Liver (tissue), 9 donors: ENCODE measurements around the gene SORCS2. TPM values are rescaled to one million over a fixed set of nuclear protein-coding genes. Genes with fewer than 3 reads are reported as not detected.

ENCODE experiments used
- DNase-seq: peaks from one replicate; pipeline ENCODE4 v3.0.0-alpha.2; 2017; ENCODE audit warnings: low spot score
- H3K27ac ChIP-seq, 2 donors: one replicate each; pipeline ENCODE4 v1.7.0; 2013; ENCODE audit warnings: inconsistent platforms in 2 of 2, low read length in 2 of 2, control low read depth in 1 of 2, low read depth in 1 of 2, mild to moderate bottlenecking in 1 of 2
- H3K27me3 ChIP-seq, 4 donors: one replicate each; pipeline versions ENCODE4 v1.6.1 to v1.7.0; 2013; ENCODE audit warnings: low read length in 3 of 4, inconsistent platforms in 1 of 4, mild to moderate bottlenecking in 1 of 4, moderate library complexity in 1 of 4; ENCODE audit not compliant: control insufficient read depth in 4 of 4, insufficient read depth in 4 of 4
- H3K36me3 ChIP-seq, 4 donors: one replicate each; pipeline versions ENCODE4 v1.6.1 to v1.7.0; 2013; ENCODE audit warnings: low read length in 3 of 4, mild to moderate bottlenecking in 3 of 4, low read depth in 1 of 4, moderate library complexity in 1 of 4; ENCODE audit not compliant: control insufficient read depth in 4 of 4, insufficient read depth in 3 of 4
- H3K4me1 ChIP-seq, 4 donors: one replicate each; pipeline versions ENCODE4 v1.6.1 to v1.7.0; 2013; ENCODE audit warnings: low read length in 3 of 4, mild to moderate bottlenecking in 3 of 4, moderate library complexity in 1 of 4; ENCODE audit not compliant: control insufficient read depth in 4 of 4, insufficient read depth in 4 of 4
- H3K4me3 ChIP-seq, 3 donors: one replicate each; pipeline versions ENCODE4 v1.6.1 to v1.7.0; 2013; ENCODE audit warnings: low read length in 3 of 3, control low read depth in 1 of 3, low read depth in 1 of 3, mild to moderate bottlenecking in 1 of 3
- H3K9ac ChIP-seq, 2 donors: one replicate each; pipeline ENCODE4 v1.7.0; 2013; ENCODE audit warnings: low read length in 2 of 2, mild to moderate bottlenecking in 2 of 2, moderate library complexity in 2 of 2, control low read depth in 1 of 2, low read depth in 1 of 2
- H3K9me3 ChIP-seq, 4 donors: one replicate each; pipeline versions ENCODE4 v1.6.1 to v1.7.0; 2013; ENCODE audit warnings: low read length in 3 of 4; ENCODE audit not compliant: control insufficient read depth in 4 of 4
- EGR1 ChIP-seq, 2 donors: IDR thresholded peaks; 2 replicates each; pipeline ENCODE4 v1.6.1; 2016 to 2018; ENCODE audit warnings: antibody characterized with exemption in 2 of 2, low read depth in 2 of 2
- FOXA1 ChIP-seq: IDR thresholded peaks from 2 replicates; pipeline ENCODE4 v1.6.1; 2016; ENCODE audit warnings: antibody characterized with exemption
- GABPA ChIP-seq, 2 donors: IDR thresholded peaks in 1 of 2; conservative IDR thresholded peaks in 1 of 2; 2 replicates each; pipeline ENCODE4 v1.6.1; 2016; ENCODE audit warnings: antibody characterized with exemption in 2 of 2, mild to moderate bottlenecking in 1 of 2, moderate library complexity in 1 of 2
- HNF4A ChIP-seq, 2 donors: conservative IDR thresholded peaks; 2 replicates each; pipeline ENCODE4 v1.6.1; 2016; ENCODE audit warnings: antibody characterized with exemption in 2 of 2, mild to moderate bottlenecking in 2 of 2
- RAD21 ChIP-seq, 2 donors: IDR thresholded peaks; 2 replicates each; pipeline ENCODE4 v1.6.1; 2016; ENCODE audit warnings: antibody characterized with exemption in 2 of 2, mild to moderate bottlenecking in 2 of 2
- RXRA ChIP-seq, 2 donors: IDR thresholded peaks; 2 replicates each; pipeline ENCODE4 v1.6.1; 2017 to 2018; ENCODE audit warnings: antibody characterized with exemption in 2 of 2, mild to moderate bottlenecking in 1 of 2
- SP1 ChIP-seq: IDR thresholded peaks from 2 replicates; pipeline ENCODE4 v1.6.1; 2018; ENCODE audit warnings: antibody characterized with exemption, mild to moderate bottlenecking
- WGBS: extraction: QIAGEN DNeasy Blood & Tissue Kit; methylation state at CpG from one replicate; pipeline ENCODE4 v1.1.7; 2013; 5-methylcytosine and 5-hydroxymethylcytosine counted together
- polyA plus RNA-seq, 2 donors: library from polyadenylated mRNA; stranded (reverse) in 1 of 2; unstranded in 1 of 2; fragments of 200-250 nt in 1 of 2; fragments of >200 nt in 1 of 2; fragmentation: Nextera tagmentation in 1 of 2; extraction: Ambion mirVana in 1 of 2; gene quantifications; one replicate each; pipeline versions ENCODE4 v1.2.1 to v1.2.3, GENCODE V29; 2013 to 2015
- total RNA-seq, 2 donors: library from RNA; depleted of rRNA; stranded (reverse); fragments of >200 nt; gene quantifications; one replicate each; pipeline ENCODE4 v1.2.3, GENCODE V29; 2014
- TF ChIP-seq, protein P1 (sequence below): IDR thresholded peaks from 2 replicates; pipeline ENCODE4 v1.6.1; 2016; ENCODE audit warnings: antibody characterized with exemption
- TF ChIP-seq, protein P2 (sequence below): IDR thresholded peaks from 2 replicates; pipeline ENCODE4 v1.6.1; 2016; ENCODE audit warnings: antibody characterized with exemption
- TF ChIP-seq, protein P3 (sequence below): IDR thresholded peaks from 2 replicates; pipeline ENCODE4 v1.6.1; 2016; ENCODE audit warnings: antibody characterized with exemption, mild to moderate bottlenecking
- TF ChIP-seq, protein P4 (sequence below): fragments of 150-350 bp; IDR thresholded peaks from 2 replicates; pipeline ENCODE4 v1.5.1; 2017; ENCODE audit warnings: improper control_type of control experiment, low read depth, low read length; ENCODE audit not compliant: missing input control
- donor health status: healthy.
- donor health status: healthy.
- donor health status: healthy.
- donor health status: healthy.
- donor health status: healthy.

The SORCS2 gene
- total and polyA plus RNA-seq, 4 donors: 0.10 to 1.4 (median 0.92) TPM

DNA sequence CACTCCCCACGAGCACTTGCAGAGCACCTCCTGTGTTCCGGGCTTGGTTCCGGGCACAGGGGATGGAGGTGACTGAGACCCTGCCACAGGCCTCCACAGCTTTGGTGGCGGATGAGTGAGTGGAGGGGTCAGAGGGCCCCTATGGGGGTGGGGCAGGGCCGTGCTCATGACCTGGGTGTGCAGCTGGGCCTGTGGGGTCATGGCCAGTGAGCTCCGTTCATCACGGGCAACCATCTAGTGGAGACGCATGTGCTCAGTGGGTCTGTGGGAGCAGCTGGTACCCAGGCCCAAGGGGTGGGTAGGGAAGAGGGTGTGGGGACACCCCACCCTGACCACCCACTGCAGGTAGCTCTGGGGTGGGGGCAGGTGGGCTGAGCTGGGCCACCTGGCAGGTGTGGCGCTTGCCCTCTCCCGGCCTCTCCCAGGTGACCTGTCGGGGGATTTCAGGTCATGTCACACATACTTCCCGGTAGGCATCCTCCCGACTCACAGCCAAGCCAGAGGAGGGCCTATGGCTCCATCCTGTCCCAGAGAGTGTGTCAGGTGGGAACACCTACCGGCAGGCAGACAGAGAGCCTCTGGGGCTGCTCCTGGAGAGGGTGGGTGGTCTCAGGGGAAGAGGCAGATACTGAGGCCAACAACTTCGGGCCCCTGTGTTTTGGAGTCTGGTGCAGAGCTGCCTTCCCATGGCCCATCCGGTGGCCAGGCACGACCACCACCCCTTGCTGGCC, 238.8 kb downstream of the SORCS2 start:
- Histone ChIP-seq H3K27ac (no peak overlapping the region), H3K4me1 (no peaks in the 10 kb centered on the region), H3K9ac (no peak overlapping the region), H3K4me3 (no peak overlapping the region), H3K36me3 (no peaks in the 10 kb centered on the region), H3K9me3 (no peaks in the 10 kb centered on the region), H3K27me3 (no peaks in the 10 kb centered on the region)
- DNase-seq: no peak
- 90% methylated on average over 17 of the region's 17 CpGs for WGBS
- TF ChIP-seq EGR1 (IDR thresholded peaks at IDR 0.05; ENCODE audit: low read depth in 2 of 2): no peak
- no peak for TF ChIP-seq HNF4A (conservative IDR thresholded peaks at IDR 0.05)
- TF ChIP-seq SP1: no peak
- TF ChIP-seq RXRA (IDR thresholded peaks at IDR 0.05): no peak
- TF ChIP-seq, protein P1, sequence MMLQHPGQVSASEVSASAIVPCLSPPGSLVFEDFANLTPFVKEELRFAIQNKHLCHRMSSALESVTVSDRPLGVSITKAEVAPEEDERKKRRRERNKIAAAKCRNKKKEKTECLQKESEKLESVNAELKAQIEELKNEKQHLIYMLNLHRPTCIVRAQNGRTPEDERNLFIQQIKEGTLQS: no peak
- TF ChIP-seq, protein P2, sequence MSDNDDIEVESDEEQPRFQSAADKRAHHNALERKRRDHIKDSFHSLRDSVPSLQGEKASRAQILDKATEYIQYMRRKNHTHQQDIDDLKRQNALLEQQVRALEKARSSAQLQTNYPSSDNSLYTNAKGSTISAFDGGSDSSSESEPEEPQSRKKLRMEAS: no peak

DNA sequence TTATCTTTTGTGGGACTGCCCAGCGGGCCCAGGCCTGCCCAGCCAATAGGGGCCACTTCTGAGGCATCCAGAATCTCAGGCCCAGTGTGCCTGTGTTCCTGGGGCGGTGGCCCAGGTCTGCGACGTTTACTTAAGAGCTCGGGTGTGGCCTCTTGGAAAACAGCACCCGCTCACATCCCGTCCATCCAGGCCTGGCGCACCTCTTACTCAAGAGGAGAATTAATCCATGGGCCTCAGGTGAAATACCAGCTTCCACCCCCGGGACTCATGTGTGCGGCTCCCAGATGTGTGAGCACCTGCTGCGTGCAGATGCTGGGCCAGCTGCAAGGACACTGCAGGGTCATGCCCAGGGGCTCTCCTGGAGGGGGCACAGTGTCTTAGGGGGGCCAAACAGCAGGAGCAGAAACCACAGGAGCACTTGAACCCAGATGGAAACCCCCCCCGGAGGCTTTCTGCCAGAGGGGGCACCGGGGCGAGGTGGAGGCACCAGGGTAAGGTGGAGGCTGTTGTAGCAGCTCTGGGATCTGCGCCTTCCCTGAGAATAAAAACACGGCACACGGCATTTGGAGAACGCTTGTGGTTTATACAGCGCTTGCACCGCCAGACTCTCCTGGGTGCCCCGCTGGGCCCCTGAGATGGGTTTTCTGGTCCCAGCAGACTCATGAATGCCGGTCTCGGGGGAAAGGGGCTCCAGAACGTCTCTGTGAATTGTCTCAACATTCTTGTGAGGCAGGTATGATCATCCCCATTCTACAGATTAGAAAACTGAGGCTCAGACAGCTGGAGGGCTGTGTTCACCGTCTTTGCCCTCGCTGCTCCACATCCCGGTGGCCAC, 239.6 kb downstream of the SORCS2 start:
- H3K9ac ChIP-seq: no peak overlapping the region
- no peaks in the 10 kb centered on the region for H3K9me3 ChIP-seq
- no peaks in the 10 kb centered on the region for H3K36me3 ChIP-seq
- TF ChIP-seq EGR1 (IDR thresholded peaks at IDR 0.05; ENCODE audit: low read depth in 2 of 2) (no peak), FOXA1 (no peak), RAD21 (IDR thresholded peaks at IDR 0.05) (no peak), GABPA (IDR thresholded peaks at IDR 0.05 in 1 of 2, conservative IDR thresholded peaks at IDR 0.05 in 1 of 2) (no peak)
- TF ChIP-seq, protein P2: no peak
- TF ChIP-seq, protein P3, sequence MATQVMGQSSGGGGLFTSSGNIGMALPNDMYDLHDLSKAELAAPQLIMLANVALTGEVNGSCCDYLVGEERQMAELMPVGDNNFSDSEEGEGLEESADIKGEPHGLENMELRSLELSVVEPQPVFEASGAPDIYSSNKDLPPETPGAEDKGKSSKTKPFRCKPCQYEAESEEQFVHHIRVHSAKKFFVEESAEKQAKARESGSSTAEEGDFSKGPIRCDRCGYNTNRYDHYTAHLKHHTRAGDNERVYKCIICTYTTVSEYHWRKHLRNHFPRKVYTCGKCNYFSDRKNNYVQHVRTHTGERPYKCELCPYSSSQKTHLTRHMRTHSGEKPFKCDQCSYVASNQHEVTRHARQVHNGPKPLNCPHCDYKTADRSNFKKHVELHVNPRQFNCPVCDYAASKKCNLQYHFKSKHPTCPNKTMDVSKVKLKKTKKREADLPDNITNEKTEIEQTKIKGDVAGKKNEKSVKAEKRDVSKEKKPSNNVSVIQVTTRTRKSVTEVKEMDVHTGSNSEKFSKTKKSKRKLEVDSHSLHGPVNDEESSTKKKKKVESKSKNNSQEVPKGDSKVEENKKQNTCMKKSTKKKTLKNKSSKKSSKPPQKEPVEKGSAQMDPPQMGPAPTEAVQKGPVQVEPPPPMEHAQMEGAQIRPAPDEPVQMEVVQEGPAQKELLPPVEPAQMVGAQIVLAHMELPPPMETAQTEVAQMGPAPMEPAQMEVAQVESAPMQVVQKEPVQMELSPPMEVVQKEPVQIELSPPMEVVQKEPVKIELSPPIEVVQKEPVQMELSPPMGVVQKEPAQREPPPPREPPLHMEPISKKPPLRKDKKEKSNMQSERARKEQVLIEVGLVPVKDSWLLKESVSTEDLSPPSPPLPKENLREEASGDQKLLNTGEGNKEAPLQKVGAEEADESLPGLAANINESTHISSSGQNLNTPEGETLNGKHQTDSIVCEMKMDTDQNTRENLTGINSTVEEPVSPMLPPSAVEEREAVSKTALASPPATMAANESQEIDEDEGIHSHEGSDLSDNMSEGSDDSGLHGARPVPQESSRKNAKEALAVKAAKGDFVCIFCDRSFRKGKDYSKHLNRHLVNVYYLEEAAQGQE: no peak
- TF ChIP-seq, protein P4, sequence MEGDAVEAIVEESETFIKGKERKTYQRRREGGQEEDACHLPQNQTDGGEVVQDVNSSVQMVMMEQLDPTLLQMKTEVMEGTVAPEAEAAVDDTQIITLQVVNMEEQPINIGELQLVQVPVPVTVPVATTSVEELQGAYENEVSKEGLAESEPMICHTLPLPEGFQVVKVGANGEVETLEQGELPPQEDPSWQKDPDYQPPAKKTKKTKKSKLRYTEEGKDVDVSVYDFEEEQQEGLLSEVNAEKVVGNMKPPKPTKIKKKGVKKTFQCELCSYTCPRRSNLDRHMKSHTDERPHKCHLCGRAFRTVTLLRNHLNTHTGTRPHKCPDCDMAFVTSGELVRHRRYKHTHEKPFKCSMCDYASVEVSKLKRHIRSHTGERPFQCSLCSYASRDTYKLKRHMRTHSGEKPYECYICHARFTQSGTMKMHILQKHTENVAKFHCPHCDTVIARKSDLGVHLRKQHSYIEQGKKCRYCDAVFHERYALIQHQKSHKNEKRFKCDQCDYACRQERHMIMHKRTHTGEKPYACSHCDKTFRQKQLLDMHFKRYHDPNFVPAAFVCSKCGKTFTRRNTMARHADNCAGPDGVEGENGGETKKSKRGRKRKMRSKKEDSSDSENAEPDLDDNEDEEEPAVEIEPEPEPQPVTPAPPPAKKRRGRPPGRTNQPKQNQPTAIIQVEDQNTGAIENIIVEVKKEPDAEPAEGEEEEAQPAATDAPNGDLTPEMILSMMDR: no peak
- TF ChIP-seq, protein P1: no peak
- no peaks in the 10 kb centered on the region for H3K4me1 ChIP-seq
- DNase-seq: no peak
- WGBS: 92% methylated on average over 27 of the region's 27 CpGs
- H3K27ac ChIP-seq: no peak overlapping the region
- no peak overlapping the region for H3K4me3 ChIP-seq
- no peaks in the 10 kb centered on the region for H3K27me3 ChIP-seq
